HG02884 (cell line): Measurements from ENCODE around the gene MTHFSD.
"Not testable (repeated sequence)": the region's sequence is repeated elsewhere in the genome, so short reads cannot be mapped to it uniquely, and the experiment has no call there.

Source experiments
- ATAC-seq: cut with Tn5 transposase; IDR thresholded peaks from one replicate; pipeline ENCODE4 v1.9.1; 2021; ENCODE audit warnings: mild to moderate bottlenecking, moderate library complexity; ENCODE audit not compliant: unreplicated experiment

The MTHFSD gene

GRCh38 chr16:86554917-86555703, at the start of gene MTHFSD:
Gene MTHFSD (minus strand): TSS chr16:86555235. CDS start chr16:86555184, 51 bp downstream.
- peak; percentile 70 for ATAC-seq

- no peak for ATAC-seq
Observed at GRCh38 chr16:86604436-86605193, 49.6 kb upstream of the MTHFSD start.

- no peak for ATAC-seq
Observed at GRCh38 chr16:86602521-86602920, 47.5 kb upstream of the MTHFSD start.

- ATAC-seq: no peak
Observed at GRCh38 chr16:86601356-86601755, 46.3 kb upstream of the MTHFSD start.

GRCh38 chr16:86598607-86599565, 43.9 kb upstream of the MTHFSD start:
- ATAC-seq: no peak

GRCh38 chr16:86597880-86598606, 43.0 kb upstream of the MTHFSD start:
- no peak for ATAC-seq

- no peak for ATAC-seq
Observed at GRCh38 chr16:86597126-86597879, 42.3 kb upstream of the MTHFSD start.

GRCh38 chr16:86595983-86596605, 41.1 kb upstream of the MTHFSD start:
- no peak for ATAC-seq

GRCh38 chr16:86594721-86595120, 39.7 kb upstream of the MTHFSD start:
- ATAC-seq: no peak

GRCh38 chr16:86593913-86594620, 39.0 kb upstream of the MTHFSD start:
- no peak for ATAC-seq

- no peak for ATAC-seq
Observed at GRCh38 chr16:86591270-86591669, 36.2 kb upstream of the MTHFSD start.

GRCh38 chr16:86590501-86591144, 35.6 kb upstream of the MTHFSD start:
- no peak for ATAC-seq

- ATAC-seq: not testable (repeated sequence)
Observed at GRCh38 chr16:86587955-86588354, 32.9 kb upstream of the MTHFSD start.

GRCh38 chr16:86587487-86587886, 32.5 kb upstream of the MTHFSD start:
- ATAC-seq: no peak

- no peak for ATAC-seq
Observed at GRCh38 chr16:86585821-86586611, 31.0 kb upstream of the MTHFSD start.

GRCh38 chr16:86584726-86585721, 30.0 kb upstream of the MTHFSD start:
- ATAC-seq: no peak
